Choroid plexus epithelial cell (primary cell): ENCODE data around the gene S100P.
"Not testable (repeated sequence)": the region's sequence is repeated elsewhere in the genome, so short reads cannot be mapped to it uniquely, and the experiment has no call there.

Experiments used
- DNase-seq: peaks from one replicate; pipeline ENCODE4 v3.0.0-alpha.2; 2010; ENCODE audit warnings: low read depth
- H3K4me3 ChIP-seq: 2 replicates; pipeline ENCODE4 v1.5.1; 2011; ENCODE audit warnings: low read depth, mild to moderate bottlenecking, control low read depth, low read length, moderate library complexity
- TF ChIP-seq, protein P1 (sequence below): conservative IDR thresholded peaks from 2 replicates; pipeline ENCODE4 v1.5.1; 2011; ENCODE audit warnings: low read depth, mild to moderate bottlenecking, control low read depth, inconsistent platforms, low read length, moderate library complexity

S100P gene

GRCh38 chr4:6719611-6720179 lies 26.0 kb downstream of the S100P start:
- TF ChIP-seq, protein P1, sequence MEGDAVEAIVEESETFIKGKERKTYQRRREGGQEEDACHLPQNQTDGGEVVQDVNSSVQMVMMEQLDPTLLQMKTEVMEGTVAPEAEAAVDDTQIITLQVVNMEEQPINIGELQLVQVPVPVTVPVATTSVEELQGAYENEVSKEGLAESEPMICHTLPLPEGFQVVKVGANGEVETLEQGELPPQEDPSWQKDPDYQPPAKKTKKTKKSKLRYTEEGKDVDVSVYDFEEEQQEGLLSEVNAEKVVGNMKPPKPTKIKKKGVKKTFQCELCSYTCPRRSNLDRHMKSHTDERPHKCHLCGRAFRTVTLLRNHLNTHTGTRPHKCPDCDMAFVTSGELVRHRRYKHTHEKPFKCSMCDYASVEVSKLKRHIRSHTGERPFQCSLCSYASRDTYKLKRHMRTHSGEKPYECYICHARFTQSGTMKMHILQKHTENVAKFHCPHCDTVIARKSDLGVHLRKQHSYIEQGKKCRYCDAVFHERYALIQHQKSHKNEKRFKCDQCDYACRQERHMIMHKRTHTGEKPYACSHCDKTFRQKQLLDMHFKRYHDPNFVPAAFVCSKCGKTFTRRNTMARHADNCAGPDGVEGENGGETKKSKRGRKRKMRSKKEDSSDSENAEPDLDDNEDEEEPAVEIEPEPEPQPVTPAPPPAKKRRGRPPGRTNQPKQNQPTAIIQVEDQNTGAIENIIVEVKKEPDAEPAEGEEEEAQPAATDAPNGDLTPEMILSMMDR: no peak
- H3K4me3 ChIP-seq: no peak overlapping the region
- DNase-seq: no peak

DNA sequence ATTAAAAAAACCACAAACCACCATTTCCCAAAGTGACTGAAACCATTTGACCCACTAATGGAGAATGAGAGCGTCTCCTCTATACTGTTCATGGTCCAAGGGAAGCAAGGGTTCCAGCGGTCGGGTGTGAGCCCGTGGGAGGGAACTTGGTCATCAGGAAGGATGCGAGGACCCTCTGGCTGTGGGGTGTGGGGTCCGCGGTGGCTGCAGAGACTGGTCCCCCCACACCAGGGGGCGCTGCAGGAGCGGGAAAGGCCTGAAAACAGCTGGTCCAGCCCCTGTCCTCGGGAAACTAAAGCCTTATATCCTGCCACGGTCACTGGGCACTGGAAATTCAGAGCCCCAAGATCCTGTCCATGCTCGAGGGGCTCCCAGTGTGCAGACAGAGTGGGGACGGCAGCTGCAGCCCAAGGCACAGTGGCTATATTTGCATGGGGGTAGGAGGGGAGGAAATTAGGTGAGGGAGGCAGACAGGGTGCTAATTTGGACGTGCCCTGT lies 26.6 kb downstream of the S100P start:
- H3K4me3 ChIP-seq: no peak overlapping the region
- TF ChIP-seq, protein P1: peak; percentile 98
- peak; percentile 78 for DNase-seq

- no peak overlapping the region for H3K4me3 ChIP-seq
- DNase-seq: no peak
- TF ChIP-seq, protein P1: no peak
These were observed 27.4 kb downstream of the S100P start for GRCh38 chr4:6721121-6721520.

DNA sequence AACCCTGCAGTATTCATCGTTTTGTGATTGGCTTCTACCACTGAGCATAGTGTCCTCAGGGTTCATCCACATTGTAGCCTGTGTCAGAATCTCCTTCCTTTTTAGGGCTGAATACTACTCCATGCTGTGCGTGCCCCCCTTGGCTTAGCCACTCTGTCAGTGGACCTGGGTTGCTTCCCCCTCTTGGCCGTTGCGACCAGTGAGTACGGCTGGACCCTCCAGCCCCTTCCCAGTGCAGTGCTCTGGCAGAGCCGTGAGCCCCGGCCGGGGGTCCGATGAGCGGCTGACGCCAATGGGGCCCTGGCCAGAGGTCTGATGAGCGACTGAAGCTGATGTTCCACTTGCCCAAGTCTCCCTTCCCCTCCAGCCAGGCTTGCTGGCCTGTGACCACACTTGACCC lies 29.2 kb downstream of the S100P start:
- no peak for DNase-seq
- H3K4me3 ChIP-seq: no peak overlapping the region
- TF ChIP-seq, protein P1: no peak

- TF ChIP-seq, protein P1: no peak
- no peak overlapping the region for H3K4me3 ChIP-seq
- DNase-seq: no peak
These were observed 30.2 kb downstream of the S100P start for GRCh38 chr4:6723851-6724250.

- TF ChIP-seq, protein P1: no peak
- peak; percentile 48 for DNase-seq
- H3K4me3 ChIP-seq: no peak overlapping the region
These were observed 30.9 kb downstream of the S100P start for GRCh38 chr4:6724421-6725111.

DNA sequence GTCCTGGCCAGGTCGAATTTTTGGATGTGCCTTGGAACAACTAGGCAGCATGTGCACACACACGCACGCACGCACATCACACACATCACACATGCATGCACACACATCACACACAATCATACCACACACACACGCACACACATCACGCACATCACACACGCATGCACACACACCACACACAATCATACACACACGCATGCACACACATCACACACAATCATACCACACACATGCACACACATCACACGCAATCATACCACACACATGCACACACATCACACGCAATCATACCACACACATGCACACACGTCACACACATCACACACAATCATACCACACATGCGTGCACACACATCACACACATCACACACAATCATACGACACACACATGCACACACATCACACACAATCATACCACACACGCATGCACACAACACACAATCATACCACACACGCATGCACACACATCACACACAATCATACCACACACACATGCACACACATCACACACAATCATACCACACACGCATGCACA lies 31.8 kb downstream of the S100P start:
- DNase-seq, H3K4me3 ChIP-seq: not testable (repeated sequence)
